Gastrocnemius medialis (tissue), 4 donors: Measurements from ENCODE around the gene TXNRD2. TPM values are rescaled to one million over a fixed set of nuclear protein-coding genes. Genes with fewer than 3 reads are reported as not detected.
A peak's percentile ranks its signal among the peaks of the same experiment; 100 is the strongest.

Source experiments
- ATAC-seq, 2 donors: fragments of 150-250 bp; one replicate each; pipeline ENCODE4 v1.9.1; 2016
- DNase-seq, 2 donors: peaks; one replicate each; pipeline ENCODE4 v3.0.0-alpha.2; 2019
- H3K27ac ChIP-seq, 4 donors: fragments of 200-600 bp; sonication (generic); 1 replicate in 1 of 4; 2 replicates in 3 of 4; pipeline ENCODE4 v1.5.1; 2016 to 2018; ENCODE audit warnings: mild to moderate bottlenecking in 2 of 4, moderate library complexity in 1 of 4
- H3K27me3 ChIP-seq, 3 donors: fragments of 200-600 bp; sonication (generic) in 2 of 3; 1 replicate in 1 of 3; 2 replicates in 2 of 3; pipeline versions ENCODE4 v1.5.1 to v1.6.0; 2016 to 2019; ENCODE audit warnings: mild to moderate bottlenecking in 1 of 3, moderate library complexity in 1 of 3
- H3K36me3 ChIP-seq, 2 donors: fragments of 200-600 bp; sonication (generic) in 1 of 2; one replicate each; pipeline ENCODE4 v1.5.1; 2017 to 2018
- H3K4me1 ChIP-seq, 2 donors: fragments of 200-600 bp; sonication (generic) in 1 of 2; one replicate each; pipeline ENCODE4 v1.5.1; 2016 to 2017; ENCODE audit warnings: mild to moderate bottlenecking in 2 of 2
- H3K4me3 ChIP-seq, 4 donors: fragments of 200-600 bp; sonication (generic) in 3 of 4; 1 replicate in 1 of 4; 2 replicates in 3 of 4; pipeline ENCODE4 v1.5.1; 2016 to 2019; ENCODE audit warnings: mild to moderate bottlenecking in 2 of 4
- H3K9me3 ChIP-seq, 3 donors: fragments of 200-600 bp; sonication (generic) in 2 of 3; 1 replicate in 1 of 3; 2 replicates in 2 of 3; pipeline ENCODE4 v1.5.1; 2016 to 2019
- CTCF ChIP-seq, 5 experiments: fragments of 450-650 bp in 3 of 5; fragments of 200-600 bp in 2 of 5; sonication (generic) in 2 of 5; IDR thresholded peaks in 4 of 5; conservative IDR thresholded peaks in 1 of 5; 1 replicate in 4 of 5; 2 replicates in 1 of 5; pipeline ENCODE4 v1.5.1; 2016 to 2019; ENCODE audit warnings: antibody characterized with exemption in 5 of 5, mild to moderate bottlenecking in 3 of 5, moderate library complexity in 3 of 5
- POLR2A ChIP-seq, 2 donors: fragments of 450-650 bp; IDR thresholded peaks; one replicate each; pipeline ENCODE4 v1.6.1; 2017; ENCODE audit warnings: antibody characterized with exemption in 2 of 2, mild to moderate bottlenecking in 2 of 2, moderate library complexity in 2 of 2
- in situ Hi-C, 4 donors: fragments of 200-750 bp; cut with MboI; loops; one replicate each; pipeline versions ENCODE4 v1.15.0 to v1.8.0; 2017; ENCODE audit warnings: low sequenced_read_pairs in 4 of 4
- intact Hi-C: fragments of 100-400 bp; cut with DNase I; formaldehyde crosslinking; loops from one replicate; pipeline ENCODE4 v1.15.1; 2023; ENCODE audit warnings: low total_unique reads
- total RNA-seq, 4 donors: library from RNA; depleted of rRNA; stranded (reverse); fragments of >200 nt; gene quantifications; one replicate each; pipeline versions ENCODE4 v1.1.0 to v1.2.3, GENCODE V29; 2016

Gene TXNRD2
- total RNA-seq, 4 donors from 2014 or later: 9.0 to 18.0 (median 14.4) TPM

- no peaks in the 10 kb centered on the region for H3K4me1 ChIP-seq
Measured at GRCh38 chr22:19967850-19968449, 26.3 kb upstream of the TXNRD2 start.

GRCh38 chr22:19966908-19967750 is 25.5 kb upstream of the TXNRD2 start:
- H3K4me1 ChIP-seq: peaks cover 4 to 7% of the 10 kb centered on the region in 2 donors
- ATAC-seq (no peak), DNase-seq (no peak)
- no peaks in the 10 kb centered on the region for H3K9me3 ChIP-seq
- TF ChIP-seq POLR2A (IDR thresholded peaks at IDR 0.05) (no peak), CTCF (IDR thresholded peaks at IDR 0.05 in 4 of 5, conservative IDR thresholded peaks at IDR 0.05 in 1 of 5) (no peak)
- intact Hi-C loops: no loop called here
- H3K27me3 ChIP-seq: no peaks in the 10 kb centered on the region
- in situ Hi-C loops: no loop called here
- no peak overlapping the region for H3K27ac ChIP-seq
- H3K36me3 ChIP-seq: peaks cover 0 to 37% of the 10 kb centered on the region in 2 donors
- H3K4me3 ChIP-seq: no peak overlapping the region

More at GRCh38 chr22:19967850-19968449, 26.3 kb upstream of the TXNRD2 start:
- Histone ChIP-seq H3K9me3 (no peaks in the 10 kb centered on the region), H3K36me3 (peaks cover 0 to 37% of the 10 kb centered on the region in 2 donors), H3K27ac (no peak overlapping the region), H3K27me3 (no peaks in the 10 kb centered on the region), H3K4me3 (no peak overlapping the region)
- no peak for ATAC-seq
- no peak for DNase-seq
- intact Hi-C loops (no loop called here), in situ Hi-C loops (no loop called here)
- TF ChIP-seq POLR2A (IDR thresholded peaks at IDR 0.05) (no peak), CTCF (IDR thresholded peaks at IDR 0.05 in 4 of 5, conservative IDR thresholded peaks at IDR 0.05 in 1 of 5) (no peak)

- intact Hi-C loops (no loop called here), in situ Hi-C loops (no loop called here)
- ATAC-seq (no peak), DNase-seq (no peak)
- peaks cover 0 to 37% of the 10 kb centered on the region in 2 donors for H3K36me3 ChIP-seq
- H3K27ac ChIP-seq: peak overlapping the region in 1 of 4 donors; percentile 12
- H3K4me3 ChIP-seq: no peak overlapping the region
- H3K9me3 ChIP-seq: no peaks in the 10 kb centered on the region
- H3K27me3 ChIP-seq: no peaks in the 10 kb centered on the region
- TF ChIP-seq CTCF (IDR thresholded peaks at IDR 0.05 in 4 of 5, conservative IDR thresholded peaks at IDR 0.05 in 1 of 5): no peak
- TF ChIP-seq POLR2A (IDR thresholded peaks at IDR 0.05): no peak
- H3K4me1 ChIP-seq: peaks cover 13 to 16% of the 10 kb centered on the region in 2 donors
Measured at GRCh38 chr22:19965771-19966709, 24.4 kb upstream of the TXNRD2 start.

- DNase-seq (no peak), ATAC-seq (no peak)
- no peaks in the 10 kb centered on the region for H3K9me3 ChIP-seq
- no peak overlapping the region for H3K27ac ChIP-seq
- H3K4me1 ChIP-seq: peaks cover 13 to 17% of the 10 kb centered on the region in 2 donors
- peaks cover 0 to 37% of the 10 kb centered on the region in 2 donors for H3K36me3 ChIP-seq
- TF ChIP-seq POLR2A (IDR thresholded peaks at IDR 0.05): no peak
- TF ChIP-seq CTCF (IDR thresholded peaks at IDR 0.05 in 4 of 5, conservative IDR thresholded peaks at IDR 0.05 in 1 of 5): no peak
- intact Hi-C loops: no loop called here
- no peak overlapping the region for H3K4me3 ChIP-seq
- no peaks in the 10 kb centered on the region for H3K27me3 ChIP-seq
- in situ Hi-C loops: no loop called here
Measured at GRCh38 chr22:19964701-19965386, 23.2 kb upstream of the TXNRD2 start.
